Forelimb muscle (tissue), 1 donor: ENCODE data around the gene ITGA5. TPM values are rescaled to one million over a fixed set of nuclear protein-coding genes. Genes with fewer than 3 reads are reported as not detected.

Source experiments
- DNase-seq: peaks from one replicate; pipeline ENCODE4 v3.0.0-alpha.2; 2013; ENCODE audit warnings: low read depth
- polyA plus RNA-seq: library from polyadenylated mRNA; unstranded; fragments of 120-200 nt; gene quantifications from one replicate; pipeline ENCODE4 v1.2.1, GENCODE V29; 2013; ENCODE audit not compliant: insufficient read length

Gene ITGA5
- polyA plus RNA-seq, 1 donor, result 98.8 TPM

GRCh38 chr12:54411391-54412241 is 7.5 kb downstream of the ITGA5 start:
- DNase-seq, result no peak

- DNase-seq, result no peak
These were observed 9.8 kb downstream of the ITGA5 start for GRCh38 chr12:54409267-54409666.

GRCh38 chr12:54407183-54407905 is 11.7 kb downstream of the ITGA5 start:
- DNase-seq, result no peak

GRCh38 chr12:54405573-54405972 is 13.5 kb downstream of the ITGA5 start:
- no peak for DNase-seq

DNA sequence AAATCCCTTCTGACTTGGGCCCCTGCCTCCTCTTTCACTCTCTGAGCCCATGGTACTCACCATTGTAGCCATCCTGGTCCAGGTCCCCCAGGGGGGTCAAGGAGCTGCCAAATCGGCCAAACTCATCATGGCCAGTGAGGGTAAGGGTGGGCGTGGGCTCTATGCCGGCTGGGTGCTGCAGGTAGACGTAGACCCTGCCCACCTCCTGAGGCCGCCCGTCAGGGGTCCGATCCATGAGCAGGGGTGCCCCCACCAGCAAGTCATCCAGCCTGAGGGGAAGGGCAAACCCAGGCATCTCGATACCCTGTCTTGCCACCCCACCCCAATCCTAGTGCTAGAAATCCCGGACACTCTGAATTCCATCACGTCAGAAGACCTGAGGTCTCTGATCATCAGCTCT is 14.0 kb downstream of the ITGA5 start:
- DNase-seq, result no peak

GRCh38 chr12:54404061-54405004 is 14.7 kb downstream of the ITGA5 start:
- DNase-seq, result no peak

DNA sequence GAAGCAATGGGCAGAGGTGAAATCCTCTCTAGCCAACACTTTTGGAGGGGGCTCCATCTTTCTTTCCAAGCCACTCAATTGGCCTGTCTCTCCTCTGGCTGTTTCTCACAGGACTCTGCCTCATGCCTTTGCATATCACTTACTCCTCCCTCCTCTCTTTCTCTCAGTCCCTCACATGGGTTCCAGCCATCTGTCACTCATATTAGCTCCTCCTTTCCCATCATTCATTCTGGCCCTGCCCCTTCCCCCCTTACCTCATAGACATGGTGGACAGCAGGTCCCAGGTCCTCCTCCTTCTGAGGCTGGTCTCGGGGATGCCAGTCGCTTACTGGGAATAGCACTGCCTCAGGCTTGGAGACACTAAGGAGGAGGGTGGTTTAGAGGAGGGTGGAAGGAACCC is 17.9 kb downstream of the ITGA5 start:
- no peak for DNase-seq

- DNase-seq, result peak; percentile 67
These were observed 19.9 kb downstream of the ITGA5 start for GRCh38 chr12:54398995-54399793.

GRCh38 chr12:54398218-54398617 is 20.8 kb downstream of the ITGA5 start:
- no peak for DNase-seq

GRCh38 chr12:54397157-54397556 is 21.9 kb downstream of the ITGA5 start:
- no peak for DNase-seq

GRCh38 chr12:54395545-54395944 is 23.5 kb downstream of the ITGA5 start:
- DNase-seq, result no peak

DNA sequence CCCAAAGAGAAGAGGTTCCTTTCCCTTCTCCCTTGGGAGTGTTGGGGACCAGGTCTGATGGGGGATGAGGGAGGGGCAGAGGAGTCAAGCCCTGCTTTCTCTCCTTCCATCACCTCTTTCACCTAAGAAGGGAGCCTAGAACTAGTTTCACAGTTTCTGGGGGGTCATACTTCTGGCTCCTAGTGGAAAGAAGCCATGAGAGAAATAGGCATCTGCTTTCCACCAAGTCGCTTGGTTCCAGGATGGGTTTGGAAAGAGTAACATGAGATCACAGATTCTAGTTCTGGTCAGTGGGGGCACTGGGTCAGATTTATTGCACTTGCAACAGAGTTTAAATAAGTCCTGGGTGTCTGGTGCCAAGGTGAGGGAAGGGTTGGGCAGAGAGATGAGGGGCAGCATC is 24.1 kb downstream of the ITGA5 start:
- DNase-seq, result no peak

DNA sequence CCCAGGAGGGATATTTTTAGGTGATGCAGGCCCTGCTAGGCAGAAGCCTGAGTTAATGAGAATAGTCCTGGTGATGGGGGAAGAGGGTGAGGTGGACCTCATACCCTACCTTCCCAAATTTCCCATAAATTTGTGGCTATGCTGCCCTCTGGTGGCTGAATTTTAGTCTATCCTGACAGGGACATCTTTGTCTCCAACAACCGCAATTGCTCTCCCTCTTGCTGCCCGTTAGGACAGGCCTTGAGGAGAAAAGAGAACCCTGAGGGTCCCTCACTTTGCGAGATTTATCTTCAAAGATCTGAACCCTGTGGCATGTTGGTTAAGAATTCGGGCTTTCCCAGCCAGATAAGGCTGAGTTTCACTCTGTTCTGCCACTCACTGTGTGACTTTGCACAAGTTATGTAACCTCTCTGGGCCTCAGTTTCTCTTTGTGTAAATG is 24.8 kb downstream of the ITGA5 start:
- DNase-seq, result no peak

DNA sequence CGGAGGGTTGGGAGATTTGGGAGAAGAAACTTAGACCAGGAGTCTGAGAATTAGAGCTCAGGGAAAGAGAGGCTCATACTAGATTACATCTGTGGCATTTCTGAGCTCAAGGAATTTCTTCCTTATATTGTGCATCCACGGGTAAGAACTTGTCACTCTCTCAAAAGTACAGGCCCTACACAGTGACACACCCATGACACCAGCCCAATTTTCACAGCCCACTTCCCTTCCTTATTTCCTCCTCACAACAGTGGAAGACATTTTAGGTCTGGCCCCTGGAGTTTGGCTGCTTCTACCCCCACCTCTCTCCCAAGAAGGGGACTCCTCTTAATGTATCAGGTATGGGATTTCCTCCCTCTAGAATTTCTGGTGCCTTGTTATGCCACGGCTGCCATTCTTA is 25.3 kb downstream of the ITGA5 start:
- no peak for DNase-seq

DNA sequence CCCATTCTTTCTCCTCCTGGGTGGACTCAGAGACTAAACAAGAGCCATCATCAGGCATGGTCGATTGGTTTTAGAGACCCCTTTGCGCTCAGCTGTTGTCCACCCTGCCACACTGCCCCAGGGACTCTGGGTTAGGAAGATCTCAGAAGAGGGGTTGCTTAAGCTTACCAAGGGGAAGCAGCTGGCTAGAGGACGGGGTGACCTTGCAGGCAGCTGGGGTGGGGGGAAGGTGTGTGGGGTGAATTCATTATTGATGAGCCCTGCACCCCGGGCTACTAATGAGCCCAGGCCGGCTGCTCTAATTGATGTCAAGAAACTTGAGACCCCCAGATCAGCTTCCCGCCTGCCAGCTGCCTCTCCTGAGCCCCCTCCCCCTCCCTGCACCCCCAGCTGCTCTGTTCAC is 25.9 kb downstream of the ITGA5 start:
- no peak for DNase-seq

DNA sequence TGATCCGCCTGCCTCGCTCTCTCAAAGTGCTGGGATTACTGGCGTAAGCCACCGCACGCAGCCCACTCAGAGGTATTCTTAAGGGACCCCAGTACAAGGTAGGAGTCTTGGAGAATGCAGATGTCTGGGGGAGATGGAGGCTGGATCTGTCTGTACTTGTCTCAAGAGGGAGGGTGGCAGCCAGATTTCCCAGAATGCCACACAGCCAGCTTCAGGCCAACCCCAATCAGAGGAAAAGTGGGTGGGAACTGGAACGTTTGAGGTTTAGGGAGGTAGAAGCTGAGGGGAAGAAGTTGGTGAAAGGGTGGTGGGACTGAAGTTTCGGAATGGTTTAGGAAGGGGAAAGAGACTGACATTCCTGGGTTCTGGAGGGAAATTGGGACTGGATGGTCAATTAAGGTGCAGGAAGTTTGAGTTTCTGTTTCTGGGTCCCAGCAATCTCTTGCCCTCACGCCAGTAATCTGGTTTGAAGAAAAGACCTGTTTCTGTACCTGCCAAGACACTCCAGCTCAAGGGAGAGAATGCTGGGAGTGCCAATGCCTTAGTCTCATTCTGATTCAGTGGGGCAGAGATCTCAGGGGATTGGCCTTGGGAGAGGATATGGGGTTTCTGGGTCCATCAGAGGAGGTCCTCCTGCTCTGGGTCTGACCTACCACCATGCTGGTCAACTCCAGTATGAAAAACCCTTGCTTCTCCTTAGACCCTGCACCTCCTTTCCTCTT is 26.4 kb downstream of the ITGA5 start:
- no peak for DNase-seq

DNA sequence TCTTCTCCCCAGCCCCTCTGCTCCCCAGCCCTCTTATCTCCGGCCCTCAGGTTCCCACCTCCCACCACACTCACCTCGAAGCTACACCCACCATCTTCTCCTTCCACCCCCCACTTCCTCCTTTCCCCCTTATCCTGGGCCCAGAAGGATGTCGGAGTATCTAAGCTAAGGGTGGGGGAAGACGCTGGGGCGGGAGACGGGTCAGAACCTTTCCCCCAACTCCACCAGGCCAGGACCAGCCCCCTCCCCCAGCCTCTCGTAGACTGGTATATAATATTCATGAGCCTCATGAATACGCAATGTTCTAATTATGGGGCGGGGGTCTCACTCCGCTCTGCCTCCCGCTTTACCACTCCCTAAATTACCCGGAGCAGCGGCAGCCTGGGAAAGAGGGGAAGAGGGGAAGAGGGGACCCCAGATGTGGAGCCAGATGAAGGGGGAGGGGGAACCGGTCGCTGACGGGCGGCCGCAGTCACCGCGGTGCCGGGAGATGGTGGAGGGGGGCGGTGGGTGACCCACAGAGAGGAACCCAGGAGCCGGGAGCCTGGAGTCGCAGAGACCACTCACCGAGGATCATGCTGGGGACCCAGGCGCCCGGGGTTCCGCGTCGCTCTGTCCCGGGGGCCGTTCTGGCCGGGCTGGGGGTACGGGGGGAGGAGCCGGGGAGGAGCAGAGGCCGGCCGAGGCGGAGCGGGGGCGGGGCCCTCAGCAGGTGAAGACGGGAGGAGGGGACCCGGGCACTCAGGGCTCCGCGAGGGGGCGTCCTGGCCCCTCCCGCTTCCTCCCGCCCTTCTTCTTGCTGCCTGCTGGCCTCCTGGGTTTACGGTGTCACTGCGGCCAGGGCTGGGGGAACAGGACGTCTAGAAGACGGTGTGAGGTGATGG is 28.2 kb downstream of the ITGA5 start:
- no peak for DNase-seq

DNA sequence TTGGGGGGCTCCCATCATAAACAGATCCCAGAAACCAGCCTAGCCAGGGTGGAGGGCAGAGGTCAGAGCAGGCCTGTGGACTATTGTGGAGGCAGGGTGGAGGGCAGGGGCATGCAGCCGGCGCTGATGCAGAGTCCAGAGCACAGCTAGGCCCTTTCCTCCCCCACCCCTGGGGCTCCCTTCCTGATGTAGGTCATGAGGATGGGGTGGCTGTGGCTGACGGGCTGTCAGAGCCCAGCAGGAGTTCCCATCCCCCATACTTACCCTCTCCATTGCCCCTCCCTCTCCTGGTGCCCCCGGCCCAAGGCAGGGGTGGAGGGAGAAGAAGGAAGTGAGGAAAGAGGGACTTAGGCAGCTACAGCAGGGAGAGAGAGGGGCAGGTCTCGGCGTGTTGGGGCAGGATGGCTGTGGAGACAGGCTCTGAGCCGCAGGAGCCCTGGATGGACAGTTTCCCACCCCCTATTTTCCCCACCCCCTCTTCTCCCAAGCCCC is 28.8 kb downstream of the ITGA5 start:
- DNase-seq, result no peak

DNA sequence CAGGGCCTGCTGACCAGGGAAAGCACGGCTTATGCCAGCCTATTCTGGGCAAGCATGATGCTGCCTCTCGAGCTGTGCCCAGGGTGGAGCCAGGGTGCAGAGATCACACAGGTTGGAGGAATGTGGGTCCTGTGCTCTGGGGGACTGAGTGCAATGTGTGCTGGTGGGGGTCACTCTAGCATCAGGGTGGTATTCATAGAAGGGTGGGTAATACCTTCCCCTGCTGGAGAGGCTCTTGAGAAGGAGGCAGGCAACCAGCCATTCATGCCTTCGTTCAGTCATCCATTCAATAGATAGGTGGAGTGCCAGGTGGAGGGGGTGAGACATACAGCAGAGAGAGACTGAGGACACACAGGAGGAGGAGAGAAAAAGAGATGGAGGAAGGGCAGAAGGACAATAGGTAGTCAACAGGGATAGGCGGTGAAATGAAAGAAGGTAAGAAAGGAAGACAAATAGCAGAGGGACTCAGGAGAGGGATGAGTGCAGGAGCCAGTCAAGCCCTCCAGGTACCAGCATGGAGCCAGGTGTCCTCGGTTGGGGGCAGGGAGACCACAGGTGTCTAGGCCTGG is 29.4 kb downstream of the ITGA5 start:
- DNase-seq, result no peak
